Stimulated activated naive B cell treated with anti-CD40 and anti-IgM and Interleukin-4, amounts not matched to agents 10 μg/mL and 1 μg/mL and 100 μg/mL, for 72 hours (primary cell): Measurements from ENCODE around the gene CPLX4.
"Not testable (repeated sequence)": the region's sequence is repeated elsewhere in the genome, so short reads cannot be mapped to it uniquely, and the experiment has no call there.

Experiments used
- ATAC-seq, 2 donors: fragments of 150-1000 bp; cut with Tn5 transposase; replicated peaks; 2 replicates each; pipeline ENCODE4 v1.10.0; 2021; ENCODE audit warnings: moderate library complexity in 1 of 2
- DNase-seq: peaks from one replicate; pipeline ENCODE4 v3.0.0; 2021
- H3K27ac Mint-ChIP-seq: one replicate; pipeline ENCODE4 v1.8.0; 2022; ENCODE audit warnings: mild to moderate bottlenecking, mixed read lengths
- H3K27me3 Mint-ChIP-seq, 2 donors: one replicate each; pipeline ENCODE4 v1.8.0; 2022; ENCODE audit warnings: mixed read lengths in 2 of 2
- H3K36me3 Mint-ChIP-seq, 2 donors: one replicate each; pipeline ENCODE4 v1.8.0; 2022; ENCODE audit warnings: mixed read lengths in 2 of 2, mild to moderate bottlenecking in 1 of 2
- H3K4me1 Mint-ChIP-seq, 2 donors: one replicate each; pipeline ENCODE4 v1.8.0; 2022; ENCODE audit warnings: mixed read lengths in 2 of 2, mild to moderate bottlenecking in 1 of 2
- H3K4me3 Mint-ChIP-seq, 2 donors: one replicate each; pipeline ENCODE4 v1.8.0; 2022; ENCODE audit warnings: mild to moderate bottlenecking in 2 of 2, mixed read lengths in 2 of 2, moderate library complexity in 1 of 2
- H3K9me3 Mint-ChIP-seq, 2 donors: one replicate each; pipeline ENCODE4 v1.8.0; 2022; ENCODE audit warnings: mixed read lengths in 2 of 2, mild to moderate bottlenecking in 1 of 2

Gene CPLX4

DNA sequence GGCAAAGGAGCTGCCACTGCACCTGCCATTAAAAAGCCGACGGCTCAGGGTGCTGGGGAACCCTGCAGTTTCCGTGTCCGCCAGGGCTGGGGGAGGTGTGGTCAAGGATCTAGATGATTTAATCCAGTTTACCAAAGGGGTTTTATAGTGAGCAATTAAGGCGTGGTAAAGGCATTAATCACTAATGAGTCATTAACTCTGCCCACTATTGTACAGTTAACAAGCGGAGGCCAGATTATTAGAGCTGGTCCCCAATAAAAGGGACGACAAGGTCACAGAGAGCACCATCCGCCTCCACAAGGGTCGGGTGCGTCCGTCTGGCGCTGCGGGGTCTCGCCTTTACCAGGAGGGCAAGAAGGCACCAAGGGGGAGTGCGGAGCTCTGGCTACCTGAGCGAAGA, 54.8 kb downstream of the CPLX4 start:
- DNase-seq = no peak
- no peak for ATAC-seq
- H3K36me3 Mint-ChIP-seq = no peaks in the 10 kb centered on the region
- H3K9me3 Mint-ChIP-seq = peaks cover 0 to 1% of the 10 kb centered on the region in 2 donors
- peaks cover 16 to 33% of the 10 kb centered on the region in 2 donors for H3K4me1 Mint-ChIP-seq
- H3K4me3 Mint-ChIP-seq = peak overlapping the region in 1 of 2 donors; percentile 29
- H3K27ac Mint-ChIP-seq = peak overlapping the region; percentile 60
- peaks cover 81 to 94% of the 10 kb centered on the region in 2 donors for H3K27me3 Mint-ChIP-seq

- not testable (repeated sequence) for H3K27ac Mint-ChIP-seq, DNase-seq, H3K4me3 Mint-ChIP-seq, H3K9me3 Mint-ChIP-seq, H3K36me3 Mint-ChIP-seq, ATAC-seq
- Mint-ChIP-seq H3K27me3 (peaks cover 72 to 93% of the 10 kb centered on the region in 2 donors), H3K4me1 (peaks cover 7 to 26% of the 10 kb centered on the region in 2 donors)
Observed at GRCh38 chr18:59262243-59262642, 56.2 kb downstream of the CPLX4 start.

DNA sequence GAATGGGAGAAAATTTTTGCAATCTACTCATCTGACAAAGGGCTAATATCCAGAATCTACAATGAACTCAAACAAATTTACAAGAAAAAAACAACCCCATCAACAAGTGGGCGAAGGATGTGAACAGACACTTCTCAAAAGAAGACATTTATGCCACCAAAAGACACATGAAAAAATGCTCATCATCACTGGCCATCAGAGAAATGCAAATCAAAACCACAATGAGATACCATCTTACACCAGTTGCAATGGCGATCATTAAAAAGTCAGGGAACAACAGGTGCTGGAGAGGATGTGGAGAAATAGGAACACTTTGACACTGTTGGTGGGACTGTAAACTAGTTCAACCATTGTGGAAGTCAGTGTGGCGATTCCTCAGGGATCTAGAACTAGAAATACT, 56.6 kb downstream of the CPLX4 start:
- not testable (repeated sequence) for ATAC-seq, H3K27ac Mint-ChIP-seq, H3K36me3 Mint-ChIP-seq, H3K4me3 Mint-ChIP-seq, DNase-seq, H3K9me3 Mint-ChIP-seq
- peaks cover 70 to 89% of the 10 kb centered on the region in 2 donors for H3K27me3 Mint-ChIP-seq
- H3K4me1 Mint-ChIP-seq = peaks cover 7 to 25% of the 10 kb centered on the region in 2 donors

DNA sequence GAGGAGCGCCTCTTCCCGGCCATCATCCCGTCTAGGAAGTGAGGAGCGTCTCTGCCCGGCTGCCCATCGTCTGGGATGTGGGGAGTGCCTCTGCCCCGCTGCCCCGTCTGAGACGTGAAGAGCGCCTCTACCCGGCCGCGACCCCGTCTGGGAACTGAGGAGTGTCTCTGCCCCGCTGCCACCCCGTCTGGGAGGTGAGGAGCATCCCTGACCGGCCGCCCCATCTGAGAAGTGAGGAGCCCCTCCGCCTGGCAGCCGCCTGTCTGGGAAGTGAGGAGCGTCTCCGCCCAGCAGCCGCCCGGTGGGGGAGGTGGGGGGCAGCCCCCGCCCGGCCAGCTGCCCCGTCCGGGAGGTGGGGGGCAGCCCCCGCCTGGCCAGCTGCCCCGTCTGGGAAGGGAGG, 63.0 kb downstream of the CPLX4 start:
- H3K4me1 Mint-ChIP-seq, H3K4me3 Mint-ChIP-seq, H3K27ac Mint-ChIP-seq, DNase-seq, ATAC-seq, H3K36me3 Mint-ChIP-seq, H3K9me3 Mint-ChIP-seq: not testable (repeated sequence)
- H3K27me3 Mint-ChIP-seq = peaks cover 25 to 35% of the 10 kb centered on the region in 2 donors

DNA sequence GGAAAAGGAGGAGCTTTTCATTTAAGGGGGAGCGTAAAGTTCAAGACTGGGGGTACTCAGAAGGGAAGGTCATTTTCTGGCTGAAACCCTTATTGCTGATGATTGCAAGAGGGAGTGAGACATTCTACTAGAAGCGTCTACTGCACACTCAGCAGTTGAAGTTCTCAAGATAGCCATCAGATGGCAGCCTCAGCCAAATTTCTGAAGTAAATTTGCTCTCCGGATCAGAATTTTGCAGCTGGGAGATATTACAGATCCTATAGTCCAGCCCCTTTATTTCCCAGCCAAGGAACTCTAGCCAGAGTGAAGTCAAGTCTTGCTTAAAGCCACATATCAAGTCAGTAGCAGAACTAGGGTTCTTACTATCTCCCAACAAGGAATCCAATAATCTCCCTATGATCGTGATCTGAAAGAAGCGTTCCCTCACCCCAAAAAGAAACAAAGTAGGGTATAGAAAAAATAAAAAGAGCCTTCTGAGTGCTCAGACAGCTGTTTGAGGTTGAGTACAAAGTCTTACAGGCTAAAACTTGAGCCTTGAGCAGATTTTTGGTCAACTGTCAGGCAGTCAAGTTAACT, 69.2 kb downstream of the CPLX4 start:
- H3K27ac Mint-ChIP-seq = no peak overlapping the region
- no peaks in the 10 kb centered on the region for H3K36me3 Mint-ChIP-seq
- H3K27me3 Mint-ChIP-seq = peaks cover 35 to 41% of the 10 kb centered on the region in 2 donors
- peak; percentile 38 to 62 for ATAC-seq
- H3K4me3 Mint-ChIP-seq = no peak overlapping the region
- H3K4me1 Mint-ChIP-seq = peaks cover 0 to 1% of the 10 kb centered on the region in 2 donors
- H3K9me3 Mint-ChIP-seq = no peaks in the 10 kb centered on the region
- DNase-seq = no peak

GRCh38 chr18:59246796-59247195, 71.7 kb downstream of the CPLX4 start:
- no peak for DNase-seq
- Mint-ChIP-seq H3K4me1 (peaks cover 0 to 1% of the 10 kb centered on the region in 2 donors), H3K9me3 (no peaks in the 10 kb centered on the region), H3K27ac (no peak overlapping the region), H3K36me3 (no peaks in the 10 kb centered on the region), H3K27me3 (peaks cover 30 to 47% of the 10 kb centered on the region in 2 donors), H3K4me3 (no peak overlapping the region)
- no peak for ATAC-seq
